Measurements from ENCODE around the gene XRCC2.

DNA sequence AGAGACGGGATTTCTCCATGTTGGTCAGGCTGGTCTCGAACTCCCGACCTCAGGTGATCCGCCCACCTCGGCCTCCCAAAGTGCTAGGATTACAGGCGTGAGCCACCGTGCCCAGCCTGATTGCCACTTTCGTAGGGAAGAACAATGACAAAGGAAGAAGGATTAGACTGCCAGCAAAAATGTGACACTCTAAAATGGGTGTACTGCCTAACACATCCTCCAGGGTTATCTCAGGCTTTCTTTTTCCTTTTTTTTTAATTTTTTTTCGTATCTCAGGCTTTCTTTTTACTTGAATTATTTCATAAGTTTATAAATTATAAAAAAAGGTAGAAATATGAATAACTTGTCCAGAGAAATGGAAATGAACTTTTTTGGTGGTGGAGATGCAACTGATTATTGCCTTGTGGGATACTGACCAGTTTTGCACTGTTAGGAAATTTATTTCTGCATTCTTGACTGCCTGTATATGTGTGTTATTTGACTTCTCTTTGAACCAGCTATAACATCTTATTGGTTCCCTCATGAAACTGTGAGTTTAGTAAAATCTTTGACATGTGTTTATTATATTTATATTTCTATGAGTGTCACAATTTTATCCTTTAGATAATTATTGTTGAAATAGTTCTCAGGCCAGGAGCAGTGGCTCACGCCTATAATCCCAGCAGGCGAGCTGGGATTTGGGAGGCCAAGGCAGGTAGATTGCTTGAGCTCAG lies 56.8 kb downstream of the XRCC2 start:
- TF ChIP-seq POLR2AphosphoS5 (IDR thresholded peaks at IDR 0.05; ENCODE audit: low read depth, low read length) (no peak), POLR2A (IDR thresholded peaks at IDR 0.05; ENCODE audit: low read depth, low read length) (no peak)
